Measurements from ENCODE around the gene GALNT18. TPM values are rescaled to one million over a fixed set of nuclear protein-coding genes. Genes with fewer than 3 reads are reported as not detected.

Gene GALNT18
- total and polyA plus RNA-seq, 8 donors, result 16.4 to 42.6 (median 23.0) TPM

DNA sequence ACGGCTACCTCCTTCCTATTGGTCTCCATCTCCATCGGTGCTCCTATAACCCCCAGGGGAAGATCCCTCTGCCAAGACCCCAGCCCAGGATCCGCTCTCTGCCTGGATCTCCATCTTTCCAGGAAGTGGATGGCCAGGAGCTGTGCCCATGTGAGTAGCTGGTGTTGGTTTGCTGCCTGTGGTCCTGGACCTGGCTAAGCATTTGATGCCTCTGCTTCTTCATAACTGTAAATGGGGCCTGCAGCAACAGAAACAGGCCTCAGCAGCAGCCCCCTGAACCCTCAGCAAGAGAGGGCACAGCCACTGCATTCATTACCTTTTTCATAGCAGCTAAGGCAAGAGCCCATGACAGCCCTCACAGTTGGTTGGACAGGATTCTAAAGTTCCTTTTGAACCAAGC lies 242.1 kb downstream of the GALNT18 start:
- intact Hi-C loops (cut with DNase I), result no loop called here
- no peaks in the 10 kb centered on the region for H3K4me1 ChIP-seq
- peaks cover 0 to 11% of the 10 kb centered on the region in 2 donors for H3K36me3 ChIP-seq
- TF ChIP-seq, protein P1, sequence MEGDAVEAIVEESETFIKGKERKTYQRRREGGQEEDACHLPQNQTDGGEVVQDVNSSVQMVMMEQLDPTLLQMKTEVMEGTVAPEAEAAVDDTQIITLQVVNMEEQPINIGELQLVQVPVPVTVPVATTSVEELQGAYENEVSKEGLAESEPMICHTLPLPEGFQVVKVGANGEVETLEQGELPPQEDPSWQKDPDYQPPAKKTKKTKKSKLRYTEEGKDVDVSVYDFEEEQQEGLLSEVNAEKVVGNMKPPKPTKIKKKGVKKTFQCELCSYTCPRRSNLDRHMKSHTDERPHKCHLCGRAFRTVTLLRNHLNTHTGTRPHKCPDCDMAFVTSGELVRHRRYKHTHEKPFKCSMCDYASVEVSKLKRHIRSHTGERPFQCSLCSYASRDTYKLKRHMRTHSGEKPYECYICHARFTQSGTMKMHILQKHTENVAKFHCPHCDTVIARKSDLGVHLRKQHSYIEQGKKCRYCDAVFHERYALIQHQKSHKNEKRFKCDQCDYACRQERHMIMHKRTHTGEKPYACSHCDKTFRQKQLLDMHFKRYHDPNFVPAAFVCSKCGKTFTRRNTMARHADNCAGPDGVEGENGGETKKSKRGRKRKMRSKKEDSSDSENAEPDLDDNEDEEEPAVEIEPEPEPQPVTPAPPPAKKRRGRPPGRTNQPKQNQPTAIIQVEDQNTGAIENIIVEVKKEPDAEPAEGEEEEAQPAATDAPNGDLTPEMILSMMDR (IDR thresholded peaks at IDR 0.05), result no peak
- no peaks in the 10 kb centered on the region for H3K27me3 ChIP-seq
- no peaks in the 10 kb centered on the region for H3K9me3 ChIP-seq
- no peak overlapping the region for H3K4me3 ChIP-seq
- ATAC-seq, result no peak
- no peak overlapping the region for H3K27ac ChIP-seq
- no peak for DNase-seq

DNA sequence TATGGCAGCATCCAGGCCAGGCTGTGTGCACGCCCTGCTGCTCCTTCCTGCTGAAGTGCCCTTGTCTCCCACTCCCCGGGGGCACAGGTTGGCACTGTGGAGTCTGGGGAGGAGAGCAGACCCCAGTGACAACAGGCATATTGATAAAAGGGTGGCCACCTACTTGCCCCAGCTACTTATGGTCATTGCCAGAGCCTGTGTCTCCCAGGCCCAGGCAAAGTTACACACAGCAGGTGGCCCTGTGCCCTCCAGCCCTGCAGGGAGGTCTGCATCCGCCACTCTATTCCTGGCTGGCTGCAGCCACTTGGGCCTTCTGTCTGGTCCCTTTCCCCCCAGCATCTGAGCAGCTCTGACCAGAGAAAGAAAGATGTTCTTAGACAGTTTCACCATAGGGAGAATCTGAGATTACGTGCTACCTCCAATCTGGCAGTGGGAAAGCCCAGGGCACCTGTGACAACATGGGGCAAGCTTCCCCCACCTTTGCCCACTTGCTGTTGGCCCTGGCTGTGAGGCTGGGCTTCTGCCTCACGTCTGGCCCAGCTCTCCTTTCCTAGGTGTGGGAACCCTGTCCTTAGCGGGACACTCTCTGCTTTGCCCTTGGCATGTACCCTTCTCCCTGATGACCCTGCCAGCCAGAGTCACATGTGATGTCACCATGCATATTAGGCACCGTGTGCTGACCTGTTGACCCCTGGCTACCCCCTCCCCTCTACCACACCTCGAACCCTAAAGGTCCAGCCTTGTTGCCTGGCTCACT lies 243.4 kb downstream of the GALNT18 start:
- H3K9me3 ChIP-seq, result no peaks in the 10 kb centered on the region
- H3K27ac ChIP-seq, result no peak overlapping the region
- ATAC-seq (no peak), DNase-seq (no peak)
- H3K36me3 ChIP-seq, result peaks cover 0 to 15% of the 10 kb centered on the region in 2 donors
- H3K4me3 ChIP-seq, result no peak overlapping the region
- no peaks in the 10 kb centered on the region for H3K4me1 ChIP-seq
- intact Hi-C loops (cut with DNase I), result no loop called here
- TF ChIP-seq, protein P1 (IDR thresholded peaks at IDR 0.05), result no peak
- H3K27me3 ChIP-seq, result no peaks in the 10 kb centered on the region

DNA sequence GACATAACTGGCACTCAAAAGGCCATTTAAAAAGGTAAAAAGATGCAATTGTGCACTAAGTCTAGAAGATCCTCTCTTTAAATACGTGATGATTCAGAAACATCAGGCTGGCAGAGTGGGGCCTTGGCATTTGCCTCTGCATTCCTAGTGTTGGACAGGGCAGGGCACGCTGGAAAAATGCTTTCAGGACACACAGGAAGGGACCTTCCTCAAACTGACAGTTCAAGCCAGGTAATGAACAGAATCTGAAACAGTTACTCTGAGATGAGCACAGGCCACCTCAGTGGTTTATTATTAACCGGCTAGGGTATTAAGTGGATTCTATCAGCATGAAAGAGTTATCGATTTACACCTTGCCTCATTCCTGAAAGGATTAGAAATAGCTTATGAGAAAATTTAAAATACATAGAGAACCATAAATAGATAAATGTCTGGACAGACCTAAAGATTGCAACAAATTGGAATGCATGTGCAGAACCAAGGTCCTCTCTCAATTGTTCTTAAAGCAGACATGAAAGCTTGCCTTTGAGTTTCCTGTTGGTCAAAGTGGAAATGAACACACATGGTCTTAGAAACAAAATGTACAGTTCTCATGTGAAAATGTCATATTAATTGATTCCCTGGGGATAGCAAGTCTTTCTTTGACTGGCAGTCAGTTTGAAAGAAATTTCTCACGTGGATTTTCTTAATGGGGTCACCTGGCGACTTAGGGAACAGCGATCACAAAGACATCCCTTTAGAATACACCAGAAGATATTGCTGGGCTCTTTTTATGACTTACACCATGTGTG lies 247.3 kb downstream of the GALNT18 start:
- Histone ChIP-seq H3K36me3 (peaks cover 0 to 25% of the 10 kb centered on the region in 2 donors), H3K4me1 (no peaks in the 10 kb centered on the region), H3K4me3 (no peak overlapping the region), H3K9me3 (no peaks in the 10 kb centered on the region), H3K27ac (no peak overlapping the region), H3K27me3 (no peaks in the 10 kb centered on the region)
- DNase-seq (no peak), ATAC-seq (no peak)
- intact Hi-C loops (cut with DNase I), result no loop called here
- TF ChIP-seq, protein P1 (IDR thresholded peaks at IDR 0.05), result no peak

DNA sequence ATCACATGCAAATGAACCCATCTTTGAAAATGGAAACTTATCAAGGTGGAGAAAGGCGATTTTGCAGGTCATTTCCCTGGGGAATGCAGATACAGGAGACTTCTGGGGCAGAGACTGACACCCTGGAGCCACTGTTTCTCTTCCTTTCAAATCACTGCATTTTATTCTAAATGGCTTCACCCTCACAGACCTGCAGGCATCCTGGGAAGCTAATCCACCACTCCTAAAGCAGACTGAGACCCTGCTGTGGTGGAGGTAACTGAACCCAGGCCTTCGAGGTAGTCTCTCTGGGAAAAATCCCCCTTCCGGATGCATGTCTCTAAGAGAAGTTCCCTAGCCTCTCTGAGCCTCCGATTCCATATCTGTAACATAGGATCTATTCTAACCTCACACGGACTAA lies 247.9 kb downstream of the GALNT18 start:
- ATAC-seq (no peak), DNase-seq (no peak)
- H3K27me3 ChIP-seq, result no peaks in the 10 kb centered on the region
- TF ChIP-seq, protein P1 (IDR thresholded peaks at IDR 0.05), result no peak
- peaks cover 0 to 25% of the 10 kb centered on the region in 2 donors for H3K36me3 ChIP-seq
- H3K27ac ChIP-seq, result no peak overlapping the region
- no peaks in the 10 kb centered on the region for H3K4me1 ChIP-seq
- intact Hi-C loops (cut with DNase I), result no loop called here
- H3K9me3 ChIP-seq, result no peaks in the 10 kb centered on the region
- H3K4me3 ChIP-seq, result no peak overlapping the region

DNA sequence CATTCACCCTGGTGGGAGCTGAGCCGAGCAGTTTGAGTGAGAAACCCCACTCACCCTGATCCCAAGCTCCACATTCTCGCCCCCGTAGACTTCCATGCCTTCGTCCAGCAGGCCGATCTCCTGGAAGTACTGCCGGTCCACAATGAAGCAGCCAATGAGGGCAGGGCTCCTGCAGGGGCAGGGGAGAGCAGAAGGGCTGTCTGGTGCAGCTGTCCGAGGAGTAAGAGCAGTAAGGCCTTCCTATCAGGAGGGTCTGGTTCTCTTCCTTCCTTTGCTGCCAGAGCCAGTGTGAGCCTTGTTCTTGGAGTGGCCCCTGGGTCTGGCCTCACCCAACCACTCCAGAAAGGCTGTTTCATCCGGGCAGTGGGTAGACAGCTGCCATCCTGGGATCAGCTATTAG lies 249.3 kb downstream of the GALNT18 start:
- no peaks in the 10 kb centered on the region for H3K4me1 ChIP-seq
- H3K27me3 ChIP-seq, result no peaks in the 10 kb centered on the region
- DNase-seq (no peak), ATAC-seq (no peak)
- no peak overlapping the region for H3K4me3 ChIP-seq
- intact Hi-C loops (cut with DNase I), result no loop called here
- TF ChIP-seq, protein P1 (IDR thresholded peaks at IDR 0.05), result no peak
- H3K9me3 ChIP-seq, result no peaks in the 10 kb centered on the region
- H3K36me3 ChIP-seq, result peaks cover 0 to 24% of the 10 kb centered on the region in 2 donors
- no peak overlapping the region for H3K27ac ChIP-seq
